Mesenchymal stem cell (in vitro differentiated cells and primary cell): ENCODE measurements around the gene FGF21.

ENCODE experiments used
- DNase-seq: peaks from one replicate; pipeline ENCODE4 v3.0.0-alpha.2; 2013
- H2AFZ ChIP-seq: one replicate; pipeline ENCODE4 v1.6.1; 2013; ENCODE audit warnings: low read depth, mild to moderate bottlenecking, control low read depth, inconsistent platforms, low read length, moderate library complexity
- H2AK5ac ChIP-seq: 2 replicates; pipeline ENCODE4 v1.6.1; 2013; ENCODE audit warnings: low read length, moderate library complexity, mild to moderate bottlenecking, inconsistent platforms; ENCODE audit not compliant: severe bottlenecking
- H2BK120ac ChIP-seq: one replicate; pipeline ENCODE4 v1.6.1; 2013; ENCODE audit warnings: low read depth, mild to moderate bottlenecking, inconsistent platforms, low read length, moderate library complexity
- H2BK12ac ChIP-seq, 2 experiments: one replicate each; pipeline ENCODE4 v1.6.1; 2013; ENCODE audit warnings: inconsistent platforms in 2 of 2, low read length in 2 of 2, mild to moderate bottlenecking in 2 of 2, moderate library complexity in 2 of 2, control low read depth in 1 of 2
- H2BK15ac ChIP-seq: one replicate; pipeline ENCODE4 v1.6.1; 2013; ENCODE audit warnings: mild to moderate bottlenecking, low read depth, inconsistent platforms; ENCODE audit not compliant: poor library complexity, severe bottlenecking
- H2BK5ac ChIP-seq: 2 replicates; pipeline ENCODE4 v1.6.1; 2013; ENCODE audit warnings: low read depth, mild to moderate bottlenecking, low read length, control low read depth, inconsistent platforms; ENCODE audit not compliant: poor library complexity, severe bottlenecking
- H3K14ac ChIP-seq, 2 experiments: one replicate each; pipeline ENCODE4 v1.6.1; 2013; ENCODE audit warnings: inconsistent platforms in 2 of 2, low read length in 2 of 2, control low read depth in 1 of 2, mild to moderate bottlenecking in 1 of 2, moderate library complexity in 1 of 2
- H3K18ac ChIP-seq, 2 experiments: one replicate each; pipeline ENCODE4 v1.6.1; 2013; ENCODE audit warnings: inconsistent platforms in 2 of 2, low read length in 2 of 2, control low read depth in 1 of 2, low read depth in 1 of 2, mild to moderate bottlenecking in 1 of 2
- H3K23ac ChIP-seq, 2 experiments: one replicate each; pipeline ENCODE4 v1.6.1; 2013; ENCODE audit warnings: inconsistent platforms in 2 of 2, low read length in 2 of 2, mild to moderate bottlenecking in 2 of 2, moderate library complexity in 2 of 2, control low read depth in 1 of 2
- H3K27ac ChIP-seq: 2 replicates; pipeline ENCODE4 v1.5.1; 2013; ENCODE audit warnings: mild to moderate bottlenecking, moderate library complexity, low read length, control low read depth, inconsistent platforms; ENCODE audit not compliant: poor library complexity, severe bottlenecking
- H3K27me3 ChIP-seq, 2 experiments: 2 replicates each; pipeline versions ENCODE4 v1.6.1 to v1.7.0; 2013; ENCODE audit warnings: low read length in 2 of 2, mild to moderate bottlenecking in 2 of 2, moderate library complexity in 2 of 2, control low read depth in 1 of 2, inconsistent platforms in 1 of 2; ENCODE audit not compliant: control insufficient read depth in 1 of 2, insufficient read depth in 1 of 2
- H3K36me3 ChIP-seq, 2 experiments: 2 replicates each; pipeline versions ENCODE4 v1.6.1 to v1.7.0; 2013; ENCODE audit warnings: low read length in 2 of 2, control low read depth in 1 of 2, inconsistent platforms in 1 of 2, low read depth in 1 of 2, mild to moderate bottlenecking in 1 of 2; ENCODE audit not compliant: insufficient read depth in 2 of 2, control insufficient read depth in 1 of 2
- H3K4ac ChIP-seq, 2 experiments: one replicate each; pipeline ENCODE4 v1.6.1; 2013; ENCODE audit warnings: inconsistent platforms in 2 of 2, low read length in 2 of 2, mild to moderate bottlenecking in 2 of 2, moderate library complexity in 2 of 2, control low read depth in 1 of 2, low read depth in 1 of 2
- H3K4me1 ChIP-seq: 2 replicates; pipeline ENCODE4 v1.6.1; 2013; ENCODE audit warnings: low read depth, low read length, control low read depth; ENCODE audit not compliant: control insufficient read depth, insufficient read depth
- H3K4me2 ChIP-seq: 2 replicates; pipeline ENCODE4 v1.6.1; 2013; ENCODE audit warnings: low read length, mild to moderate bottlenecking, inconsistent platforms; ENCODE audit not compliant: poor library complexity, severe bottlenecking
- H3K4me3 ChIP-seq, 2 experiments: 2 replicates each; pipeline versions ENCODE4 v1.5.1 to v1.7.0; 2013; ENCODE audit warnings: low read length in 2 of 2, mild to moderate bottlenecking in 2 of 2, control low read depth in 1 of 2, low read depth in 1 of 2; ENCODE audit not compliant: insufficient read depth in 1 of 2
- H3K79me1 ChIP-seq: replicated peaks from 2 replicates; pipeline ENCODE4 v1.6.1; 2013; ENCODE audit warnings: mild to moderate bottlenecking, control low read depth, low read length, inconsistent platforms; ENCODE audit not compliant: poor library complexity, severe bottlenecking
- H3K9ac ChIP-seq: 2 replicates; pipeline ENCODE4 v1.7.0; 2013; ENCODE audit warnings: mild to moderate bottlenecking, low read length, moderate library complexity
- H3K9me3 ChIP-seq: 2 replicates; pipeline ENCODE4 v1.7.0; 2013; ENCODE audit warnings: mild to moderate bottlenecking, low read length; ENCODE audit not compliant: control insufficient read depth
- H4K8ac ChIP-seq: one replicate; pipeline ENCODE4 v1.6.1; 2013; ENCODE audit warnings: inconsistent platforms, mild to moderate bottlenecking, low read length, moderate library complexity
- H4K91ac ChIP-seq: one replicate; pipeline ENCODE4 v1.6.1; 2013; ENCODE audit warnings: mild to moderate bottlenecking, low read length, inconsistent platforms
- WGBS: methylation state at CpG from one replicate; pipeline ENCODE4 v1.1.7; 2013; ENCODE audit warnings: mixed read lengths; 5-methylcytosine and 5-hydroxymethylcytosine counted together

FGF21 gene

DNA sequence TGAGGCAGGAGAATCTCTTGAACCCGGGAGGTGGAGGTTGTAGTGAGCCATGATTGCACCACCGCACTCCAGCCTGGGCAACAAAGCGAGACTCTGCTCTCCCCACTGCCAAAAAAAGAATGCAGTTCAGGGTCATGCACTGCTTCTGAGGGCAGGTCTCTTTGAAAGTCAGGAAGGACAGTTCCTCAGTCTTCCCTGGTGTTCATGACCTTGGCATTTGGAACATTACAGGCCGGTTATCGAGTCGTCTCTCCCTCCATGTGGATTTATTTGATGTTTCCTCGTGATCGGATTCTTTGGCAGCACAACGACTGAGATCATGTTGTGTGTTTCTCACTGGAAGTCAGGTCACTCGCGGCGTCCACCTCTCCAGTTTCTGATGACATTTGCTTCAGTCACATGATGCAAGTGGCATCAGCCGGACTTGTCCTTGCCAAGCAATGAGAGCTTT is 17.2 kb downstream of the FGF21 start:
- no peak for DNase-seq
- no peak overlapping the region for H4K91ac ChIP-seq
- no peak overlapping the region for H3K23ac ChIP-seq
- H3K4me2 ChIP-seq, result no peak overlapping the region
- peaks cover 7% of the 10 kb centered on the region for H3K4me1 ChIP-seq
- H3K27me3 ChIP-seq, result peaks cover 0 to 3% of the 10 kb centered on the region in 2 experiments
- H2BK5ac ChIP-seq, result no peak overlapping the region
- H2BK12ac ChIP-seq, result no peak overlapping the region
- no peak overlapping the region for H2AFZ ChIP-seq
- no peak overlapping the region for H2AK5ac ChIP-seq
- WGBS, result 93% methylated on average over 13 of the region's 13 CpGs
- H3K4ac ChIP-seq, result no peak overlapping the region
- H3K18ac ChIP-seq, result peak overlapping the region in 1 of 2 experiments; percentile 34
- H2BK120ac ChIP-seq, result no peak overlapping the region
- no peaks in the 10 kb centered on the region for H3K9me3 ChIP-seq
- H3K9ac ChIP-seq, result no peak overlapping the region
- no peaks in the 10 kb centered on the region for H3K79me1 ChIP-seq
- no peak overlapping the region for H2BK15ac ChIP-seq
- H3K14ac ChIP-seq, result no peak overlapping the region
- H3K27ac ChIP-seq, result no peak overlapping the region
- no peak overlapping the region for H4K8ac ChIP-seq
- H3K36me3 ChIP-seq, result no peaks in the 10 kb centered on the region
- H3K4me3 ChIP-seq, result no peak overlapping the region

DNA sequence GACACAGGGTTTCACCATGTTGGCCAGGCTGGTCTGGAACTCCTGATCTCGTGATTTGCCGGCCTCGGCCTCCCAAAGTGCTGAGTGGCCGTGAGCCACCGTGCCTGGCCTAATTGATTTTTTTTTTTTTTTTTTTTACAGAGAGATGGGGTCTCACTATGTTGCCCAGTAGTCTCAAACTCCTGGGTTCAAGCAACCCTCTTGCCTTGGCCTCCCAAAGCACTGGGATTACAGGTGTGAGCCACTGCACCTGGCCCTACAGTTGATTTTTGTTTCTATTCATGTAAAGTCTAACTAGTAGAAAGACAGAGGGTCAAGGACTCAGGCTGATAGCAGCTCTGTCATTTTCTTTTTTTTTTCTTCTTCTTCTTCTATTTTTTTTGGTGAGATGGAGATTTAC is 21.8 kb downstream of the FGF21 start:
- H4K91ac ChIP-seq, result no peak overlapping the region
- H3K36me3 ChIP-seq, result no peaks in the 10 kb centered on the region
- H3K27me3 ChIP-seq, result no peaks in the 10 kb centered on the region
- H3K23ac ChIP-seq, result no peak overlapping the region
- no peak overlapping the region for H3K4ac ChIP-seq
- DNase-seq, result no peak
- no peak overlapping the region for H2BK12ac ChIP-seq
- no peak overlapping the region for H3K9ac ChIP-seq
- H3K4me2 ChIP-seq, result no peak overlapping the region
- H2BK5ac ChIP-seq, result no peak overlapping the region
- H3K9me3 ChIP-seq, result no peaks in the 10 kb centered on the region
- H2BK15ac ChIP-seq, result no peak overlapping the region
- WGBS, result 93% methylated on average over 3 of the region's 5 CpGs
- H4K8ac ChIP-seq, result no peak overlapping the region
- H2AFZ ChIP-seq, result no peak overlapping the region
- peaks cover 8% of the 10 kb centered on the region for H3K4me1 ChIP-seq
- H3K79me1 ChIP-seq, result no peaks in the 10 kb centered on the region
- no peak overlapping the region for H2BK120ac ChIP-seq
- H2AK5ac ChIP-seq, result no peak overlapping the region
- H3K4me3 ChIP-seq, result no peak overlapping the region
- H3K14ac ChIP-seq, result no peak overlapping the region
- no peak overlapping the region for H3K27ac ChIP-seq
- H3K18ac ChIP-seq, result no peak overlapping the region

DNA sequence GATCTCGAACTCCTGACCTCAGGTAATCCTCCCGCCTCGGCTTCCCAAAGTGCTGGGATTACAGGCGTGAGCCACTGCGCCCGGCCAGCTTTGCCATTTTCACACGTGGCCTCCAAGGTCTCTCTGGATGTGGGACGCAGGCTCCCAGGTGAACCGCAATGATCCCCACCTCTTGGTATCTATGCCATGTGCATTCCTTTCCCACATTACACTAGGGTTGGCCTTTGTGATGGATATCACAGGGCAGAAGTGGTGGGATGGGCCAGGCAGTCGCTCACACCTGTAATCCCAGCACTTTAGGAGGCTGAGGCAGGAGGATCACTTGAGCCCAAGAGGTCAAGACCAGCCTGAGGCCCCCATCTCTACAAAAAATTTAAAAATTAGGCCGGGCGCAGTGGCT is 22.4 kb downstream of the FGF21 start:
- Histone ChIP-seq H2BK5ac (no peak overlapping the region), H3K79me1 (no peaks in the 10 kb centered on the region), H3K23ac (no peak overlapping the region), H2BK15ac (no peak overlapping the region), H2AK5ac (no peak overlapping the region), H4K91ac (peak overlapping the region; percentile 50), H3K9me3 (no peaks in the 10 kb centered on the region), H2BK12ac (no peak overlapping the region), H2AFZ (no peak overlapping the region), H3K27me3 (no peaks in the 10 kb centered on the region), H3K36me3 (no peaks in the 10 kb centered on the region), H4K8ac (no peak overlapping the region), H2BK120ac (no peak overlapping the region), H3K4me1 (peaks cover 8% of the 10 kb centered on the region), H3K4me2 (no peak overlapping the region), H3K18ac (no peak overlapping the region), H3K4ac (no peak overlapping the region), H3K9ac (no peak overlapping the region), H3K14ac (no peak overlapping the region), H3K27ac (no peak overlapping the region), H3K4me3 (no peak overlapping the region)
- 93% methylated on average over 10 of the region's 12 CpGs for WGBS
- DNase-seq, result no peak

GRCh38 chr19:48779636-48780035 is 24.3 kb downstream of the FGF21 start:
- H3K4me1 ChIP-seq, result peaks cover 8% of the 10 kb centered on the region
- no peak for DNase-seq
- no peak overlapping the region for H2BK12ac ChIP-seq
- no peaks in the 10 kb centered on the region for H3K27me3 ChIP-seq
- no peak overlapping the region for H2BK120ac ChIP-seq
- no peak overlapping the region for H3K27ac ChIP-seq
- H3K14ac ChIP-seq, result no peak overlapping the region
- H3K79me1 ChIP-seq, result no peaks in the 10 kb centered on the region
- no peak overlapping the region for H3K9ac ChIP-seq
- 100% methylated on average over 1 of the region's 1 CpG for WGBS
- H4K91ac ChIP-seq, result no peak overlapping the region
- H3K4me2 ChIP-seq, result no peak overlapping the region
- H3K36me3 ChIP-seq, result no peaks in the 10 kb centered on the region
- H2AFZ ChIP-seq, result no peak overlapping the region
- H3K4me3 ChIP-seq, result no peak overlapping the region
- no peak overlapping the region for H2BK15ac ChIP-seq
- H2BK5ac ChIP-seq, result no peak overlapping the region
- H3K18ac ChIP-seq, result no peak overlapping the region
- H3K4ac ChIP-seq, result no peak overlapping the region
- H4K8ac ChIP-seq, result no peak overlapping the region
- no peaks in the 10 kb centered on the region for H3K9me3 ChIP-seq
- no peak overlapping the region for H2AK5ac ChIP-seq
- H3K23ac ChIP-seq, result no peak overlapping the region
